Central memory CD8-positive, alpha-beta T cell (primary cell): ENCODE data around the gene RPL10.

Source experiments
- ATAC-seq: fragments of 150-1000 bp; cut with Tn5 transposase; replicated peaks from 2 replicates; pipeline ENCODE4 v1.10.0; 2022; ENCODE audit warnings: mild to moderate bottlenecking, moderate FRiP score, moderate number of reproducible peaks; ENCODE audit not compliant: poor library complexity, severe bottlenecking; ENCODE audit errors: extremely low read depth
- DNase-seq, 2 donors: peaks; one replicate each; pipeline ENCODE4 v3.0.0; 2021; ENCODE audit warnings: low spot score in 2 of 2
- H3K27ac Mint-ChIP-seq: one replicate; pipeline ENCODE4 v1.8.0; 2022; ENCODE audit warnings: low read depth, mild to moderate bottlenecking, moderate library complexity, mixed read lengths
- H3K27me3 Mint-ChIP-seq: one replicate; pipeline ENCODE4 v1.8.0; 2022; ENCODE audit warnings: mixed read lengths
- H3K36me3 Mint-ChIP-seq: one replicate; pipeline ENCODE4 v1.8.0; 2022; ENCODE audit warnings: mild to moderate bottlenecking, moderate library complexity, mixed read lengths; ENCODE audit not compliant: insufficient read depth
- H3K4me1 Mint-ChIP-seq: one replicate; pipeline ENCODE4 v1.8.0; 2022; ENCODE audit warnings: mixed read lengths
- H3K4me3 Mint-ChIP-seq: one replicate; pipeline ENCODE4 v1.8.0; 2022; ENCODE audit warnings: mild to moderate bottlenecking, moderate library complexity, mixed read lengths
- H3K9me3 Mint-ChIP-seq: one replicate; pipeline ENCODE4 v1.8.0; 2022; ENCODE audit warnings: mixed read lengths

The RPL10 gene

DNA sequence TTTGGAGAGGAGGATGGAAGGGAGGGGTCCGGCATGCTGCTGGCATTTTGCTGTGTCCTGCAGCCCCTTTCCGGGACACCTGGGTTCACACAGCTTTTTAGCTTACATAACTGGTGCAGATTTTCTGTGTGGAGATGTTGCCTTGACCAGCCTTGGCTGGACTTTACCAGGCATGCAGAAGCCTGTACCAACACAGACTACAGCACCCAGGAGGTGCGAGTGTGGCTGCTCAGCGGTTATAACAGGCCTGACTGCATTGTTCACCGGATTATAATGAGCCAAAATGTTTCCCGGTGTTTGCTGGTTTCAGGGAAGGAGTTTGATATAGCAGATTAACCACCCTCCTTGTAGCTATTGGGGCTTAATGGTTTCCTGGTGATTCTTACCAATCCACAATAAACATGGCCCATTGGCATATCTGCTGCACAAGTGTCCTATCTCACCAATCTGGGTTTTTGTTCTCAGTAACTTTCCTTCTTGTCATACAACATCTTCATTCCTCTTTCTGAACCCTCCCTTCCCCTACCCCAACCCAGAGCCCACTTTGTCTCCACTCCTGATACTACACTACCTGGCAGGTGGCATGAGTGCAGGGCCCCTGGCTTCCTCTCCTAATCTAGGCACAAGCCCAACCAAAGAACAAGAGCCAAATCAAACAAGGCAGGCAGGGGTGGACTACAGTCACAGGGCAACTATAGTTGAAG, 3.9 kb downstream of the RPL10 start:
- Mint-ChIP-seq H3K27me3 (no peaks in the 10 kb centered on the region), H3K4me3 (no peak overlapping the region), H3K36me3 (peaks cover 43% of the 10 kb centered on the region), H3K4me1 (peaks cover 18% of the 10 kb centered on the region), H3K9me3 (no peaks in the 10 kb centered on the region), H3K27ac (no peak overlapping the region)
- no peak for ATAC-seq
- no peak for DNase-seq

DNA sequence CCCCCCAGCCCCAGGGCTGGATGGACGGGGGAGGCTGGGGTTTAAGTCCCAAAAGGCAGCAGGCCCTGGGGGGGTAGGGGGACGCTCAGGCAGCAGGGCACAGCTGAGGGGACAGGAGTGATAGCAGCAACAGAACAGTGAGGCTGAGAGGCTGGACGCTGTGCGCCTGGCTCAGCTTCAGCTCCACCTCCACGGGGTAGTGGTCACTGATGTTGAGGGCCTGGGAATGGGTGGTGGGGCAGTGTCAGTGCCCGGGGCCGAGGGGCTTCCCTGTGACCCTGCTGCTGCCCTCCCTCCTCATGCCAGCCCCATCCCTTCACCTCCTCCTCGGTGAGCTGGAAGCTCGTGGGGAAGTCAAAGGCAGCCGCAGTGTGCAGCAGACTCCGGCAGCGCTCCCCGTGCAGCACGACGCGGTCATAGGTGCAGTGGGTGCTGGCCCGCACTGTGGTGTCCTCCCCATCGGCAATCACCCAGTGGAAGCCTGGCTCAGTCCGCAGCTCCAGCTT, 4.5 kb downstream of the RPL10 start:
- DNase-seq (no peak), ATAC-seq (no peak)
- Mint-ChIP-seq H3K27ac (no peak overlapping the region), H3K27me3 (no peaks in the 10 kb centered on the region), H3K4me3 (no peak overlapping the region), H3K4me1 (peaks cover 18% of the 10 kb centered on the region), H3K9me3 (no peaks in the 10 kb centered on the region), H3K36me3 (peaks cover 41% of the 10 kb centered on the region)

DNA sequence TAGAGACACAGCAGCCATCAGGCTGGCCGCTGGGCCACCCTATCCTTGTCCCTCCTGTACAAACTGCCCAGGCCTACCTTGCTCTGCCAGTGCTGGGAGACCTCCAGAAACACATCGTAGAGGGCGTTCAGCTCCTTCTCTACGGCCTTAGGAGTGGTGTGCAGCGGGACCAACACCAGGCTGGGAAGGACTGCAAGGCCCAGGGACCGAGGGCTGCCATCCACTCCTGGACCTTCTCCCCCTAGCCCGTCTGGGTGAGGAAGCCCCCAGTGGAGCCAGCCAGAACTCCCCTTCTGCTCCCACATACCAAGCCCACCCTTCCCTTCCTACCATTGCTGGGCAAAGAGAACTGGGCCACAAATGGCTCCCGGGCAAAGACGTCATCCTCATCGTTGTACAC, 5.0 kb downstream of the RPL10 start:
- DNase-seq (no peak), ATAC-seq (no peak)
- H3K27ac Mint-ChIP-seq = no peak overlapping the region
- peaks cover 15% of the 10 kb centered on the region for H3K4me1 Mint-ChIP-seq
- H3K9me3 Mint-ChIP-seq = no peaks in the 10 kb centered on the region
- no peak overlapping the region for H3K4me3 Mint-ChIP-seq
- H3K36me3 Mint-ChIP-seq = peaks cover 36% of the 10 kb centered on the region
- H3K27me3 Mint-ChIP-seq = no peaks in the 10 kb centered on the region

DNA sequence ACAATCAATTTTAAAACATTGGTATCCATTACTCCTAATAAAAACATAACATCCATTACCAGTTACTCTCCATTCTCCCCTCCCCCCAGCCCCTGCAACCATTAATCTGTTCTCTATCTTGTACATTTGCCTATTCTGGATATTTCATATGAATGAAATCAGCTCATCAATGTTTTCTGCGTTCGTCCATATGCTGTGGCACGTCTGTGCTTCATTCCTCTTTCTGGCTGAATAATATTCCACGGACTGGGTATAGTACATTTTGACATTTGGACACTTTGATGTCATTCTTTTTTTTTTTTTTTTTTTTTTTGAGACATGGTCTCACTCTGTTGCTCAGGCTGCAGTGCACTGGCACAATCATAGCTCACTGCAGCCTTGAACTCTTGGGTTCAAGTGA, 5.7 kb downstream of the RPL10 start:
- H3K4me1 Mint-ChIP-seq = peaks cover 15% of the 10 kb centered on the region
- no peak for ATAC-seq
- DNase-seq = no peak
- H3K27me3 Mint-ChIP-seq = no peaks in the 10 kb centered on the region
- H3K4me3 Mint-ChIP-seq = no peak overlapping the region
- no peaks in the 10 kb centered on the region for H3K9me3 Mint-ChIP-seq
- no peak overlapping the region for H3K27ac Mint-ChIP-seq
- H3K36me3 Mint-ChIP-seq = peaks cover 29% of the 10 kb centered on the region

DNA sequence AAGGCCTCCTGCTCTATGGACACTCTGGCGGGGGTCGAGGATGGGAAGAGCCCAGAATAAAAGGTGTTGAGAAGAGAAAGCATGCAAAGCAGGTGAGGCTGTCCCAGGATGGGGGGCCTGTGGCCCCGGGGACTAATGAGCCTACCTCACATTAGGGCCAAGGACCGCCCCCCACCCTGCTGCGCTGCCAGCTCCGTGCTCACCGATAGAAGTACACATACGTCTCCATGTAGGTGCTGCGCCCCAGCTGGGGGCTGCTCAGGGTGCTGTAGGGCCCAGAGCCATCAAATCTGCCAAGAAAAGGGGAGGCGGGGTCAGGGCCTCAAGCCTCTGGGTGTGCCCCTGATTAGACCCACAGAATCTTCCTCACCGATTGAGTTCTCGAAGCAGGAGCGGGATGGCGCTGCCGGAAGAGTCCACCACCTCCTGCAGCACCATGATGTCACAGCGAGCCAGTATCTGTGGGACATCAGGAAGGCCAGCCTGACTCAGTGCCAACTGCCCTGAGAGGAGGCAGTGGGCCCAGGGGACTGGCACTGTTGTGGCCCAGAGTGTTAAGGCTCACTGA, 6.5 kb downstream of the RPL10 start:
- Mint-ChIP-seq H3K27me3 (no peaks in the 10 kb centered on the region), H3K9me3 (no peaks in the 10 kb centered on the region), H3K4me3 (no peak overlapping the region), H3K4me1 (peaks cover 10% of the 10 kb centered on the region), H3K27ac (no peak overlapping the region), H3K36me3 (peaks cover 21% of the 10 kb centered on the region)
- DNase-seq (no peak), ATAC-seq (no peak)

DNA sequence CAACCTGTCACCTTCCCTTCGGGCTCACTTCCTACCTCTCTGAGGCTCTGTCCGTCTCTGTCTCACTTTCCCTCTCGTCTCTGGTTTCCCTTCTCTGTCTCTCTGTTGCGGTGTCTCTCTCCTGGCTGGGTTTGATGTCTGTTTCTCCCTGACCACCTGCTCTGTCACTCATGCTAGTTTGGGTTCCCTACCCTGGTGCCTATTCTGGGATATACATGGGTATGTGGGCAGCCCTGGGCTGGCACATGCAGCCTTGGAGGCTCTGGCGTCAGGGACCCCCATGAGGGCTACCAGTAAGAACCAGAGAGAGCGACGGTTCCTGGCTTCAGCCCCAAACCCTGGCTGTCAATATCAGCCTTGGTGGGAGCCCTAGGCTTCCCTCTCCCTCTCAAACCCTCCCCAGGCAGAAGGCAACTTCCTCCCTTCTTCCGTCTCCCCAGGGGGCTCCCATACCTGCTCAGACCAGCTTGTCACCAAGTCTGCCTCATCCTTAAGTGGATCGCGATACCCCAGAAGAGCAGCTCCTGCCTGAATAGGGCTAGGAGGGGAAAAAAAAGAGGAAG, 10.6 kb downstream of the RPL10 start:
- Mint-ChIP-seq H3K4me1 (peaks cover 14% of the 10 kb centered on the region), H3K27me3 (no peaks in the 10 kb centered on the region), H3K9me3 (no peaks in the 10 kb centered on the region), H3K36me3 (peaks cover 3% of the 10 kb centered on the region), H3K4me3 (peak overlapping the region; percentile 61), H3K27ac (no peak overlapping the region)
- no peak for ATAC-seq
- no peak for DNase-seq

DNA sequence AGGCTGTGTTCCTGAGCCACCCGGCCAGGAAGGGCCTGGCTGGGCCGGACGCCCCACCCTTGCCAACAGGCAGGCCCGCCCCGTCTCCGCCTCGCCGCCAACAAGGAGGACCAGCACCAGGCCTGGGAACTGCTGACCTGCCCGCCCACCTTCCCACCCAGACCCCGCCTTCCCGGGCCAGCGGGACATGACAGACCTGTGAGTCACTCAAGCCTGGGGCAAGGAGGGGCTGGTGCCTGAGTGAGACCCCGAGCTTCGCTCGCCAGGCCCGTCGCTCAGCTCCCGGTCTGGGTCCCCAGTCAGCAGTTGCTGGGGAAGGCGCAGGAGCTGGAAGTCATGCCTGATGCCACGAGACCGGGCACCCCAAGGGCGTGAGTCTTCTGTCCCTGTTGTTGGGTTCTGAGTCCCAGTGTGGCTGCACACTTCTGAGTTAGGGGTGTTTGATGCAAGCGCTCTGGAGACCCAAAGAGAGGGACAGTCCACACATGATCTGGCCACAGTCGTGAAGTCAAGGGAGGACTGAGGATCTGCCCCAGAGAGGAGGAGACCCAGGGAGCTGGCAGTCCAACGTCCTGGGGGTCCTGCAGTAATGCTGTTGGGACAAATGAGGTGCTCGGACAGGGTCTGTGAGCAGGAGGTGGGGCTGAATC, 11.2 kb downstream of the RPL10 start, which contains the start of gene DNASE1L1:
Gene DNASE1L1, minus strand, starts transcription at position 33 of the 650 bp plus-strand sequence. CDS start 3,686 bp downstream, outside the sequence.
- Mint-ChIP-seq H3K9me3 (no peaks in the 10 kb centered on the region), H3K4me3 (peak within 1 kb of the TSS; percentile 61), H3K4me1 (peaks cover 14% of the 10 kb centered on the region), H3K27me3 (no peaks in the 10 kb centered on the region), H3K27ac (peak within 1 kb of the TSS; percentile 65), H3K36me3 (peaks cover 5% of the 10 kb centered on the region)
- no peak for DNase-seq
- no peak for ATAC-seq

DNA sequence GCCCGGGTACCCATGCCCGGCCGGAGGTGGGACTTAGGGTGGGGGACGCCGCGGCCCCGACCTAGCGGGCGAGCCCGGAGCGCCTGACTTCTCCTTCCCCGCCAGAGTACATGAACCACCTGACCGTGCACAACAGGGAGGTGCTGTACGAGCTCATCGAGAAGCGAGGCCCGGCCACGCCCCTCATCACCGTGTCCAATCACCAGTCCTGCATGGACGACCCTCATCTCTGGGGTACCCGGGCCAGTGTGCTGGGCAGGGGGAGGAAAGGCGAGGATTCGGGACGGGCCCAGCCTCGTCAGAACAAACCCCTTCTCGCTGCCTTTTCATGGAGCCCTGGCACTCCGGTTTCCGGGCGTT, 13.8 kb downstream of the RPL10 start:
- Mint-ChIP-seq H3K27ac (peak overlapping the region; percentile 89), H3K4me3 (peak overlapping the region; percentile 89), H3K36me3 (peaks cover 6% of the 10 kb centered on the region), H3K9me3 (no peaks in the 10 kb centered on the region), H3K4me1 (peaks cover 14% of the 10 kb centered on the region), H3K27me3 (no peaks in the 10 kb centered on the region)
- DNase-seq = no peak
- ATAC-seq = peak; percentile 55

DNA sequence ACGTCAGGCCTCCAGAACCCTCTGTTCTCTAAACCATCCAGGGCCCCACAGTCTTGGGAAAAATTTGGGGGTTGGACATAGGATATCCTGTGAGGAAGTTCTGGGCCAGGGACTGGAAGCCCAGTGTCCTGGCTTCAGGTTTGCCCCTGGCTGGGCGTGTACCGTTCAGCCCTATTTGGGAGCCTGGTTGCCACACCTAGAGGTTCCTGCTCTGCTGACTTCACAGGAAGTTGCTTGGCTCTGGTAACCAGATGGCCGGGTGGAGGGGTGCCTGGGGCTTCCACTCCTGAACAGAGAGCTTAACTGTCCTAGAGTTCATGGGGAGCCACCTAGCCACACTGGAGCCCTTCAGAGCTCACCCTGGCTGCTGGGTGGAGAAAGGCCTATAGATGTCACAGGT, 14.3 kb downstream of the RPL10 start:
- Mint-ChIP-seq H3K36me3 (peaks cover 6% of the 10 kb centered on the region), H3K9me3 (no peaks in the 10 kb centered on the region), H3K4me1 (peaks cover 14% of the 10 kb centered on the region), H3K27ac (peak overlapping the region; percentile 89), H3K27me3 (no peaks in the 10 kb centered on the region), H3K4me3 (peak overlapping the region; percentile 89)
- ATAC-seq (peak; percentile 51), DNase-seq (no peak)

DNA sequence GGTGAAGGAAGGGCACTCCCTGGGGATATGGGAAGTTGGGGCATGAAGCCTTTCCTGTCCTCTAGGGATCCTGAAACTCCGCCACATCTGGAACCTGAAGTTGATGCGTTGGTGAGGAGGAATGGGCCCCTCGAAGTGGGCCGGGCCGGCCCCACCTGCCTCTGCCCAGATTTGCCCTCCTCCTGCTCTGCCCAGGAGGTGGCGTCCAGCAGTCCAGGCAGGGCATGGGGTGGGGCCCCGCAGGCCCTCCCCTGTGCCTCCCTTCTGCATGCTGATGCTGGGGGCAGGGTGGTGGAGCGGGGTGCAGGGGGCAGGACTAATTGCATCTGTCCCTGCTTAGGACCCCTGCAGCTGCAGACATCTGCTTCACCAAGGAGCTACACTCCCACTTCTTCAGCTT, 15.0 kb downstream of the RPL10 start:
- ATAC-seq (no peak), DNase-seq (no peak)
- H3K9me3 Mint-ChIP-seq = no peaks in the 10 kb centered on the region
- no peaks in the 10 kb centered on the region for H3K27me3 Mint-ChIP-seq
- peaks cover 6% of the 10 kb centered on the region for H3K36me3 Mint-ChIP-seq
- H3K27ac Mint-ChIP-seq = no peak overlapping the region
- H3K4me1 Mint-ChIP-seq = peaks cover 14% of the 10 kb centered on the region
- no peak overlapping the region for H3K4me3 Mint-ChIP-seq

DNA sequence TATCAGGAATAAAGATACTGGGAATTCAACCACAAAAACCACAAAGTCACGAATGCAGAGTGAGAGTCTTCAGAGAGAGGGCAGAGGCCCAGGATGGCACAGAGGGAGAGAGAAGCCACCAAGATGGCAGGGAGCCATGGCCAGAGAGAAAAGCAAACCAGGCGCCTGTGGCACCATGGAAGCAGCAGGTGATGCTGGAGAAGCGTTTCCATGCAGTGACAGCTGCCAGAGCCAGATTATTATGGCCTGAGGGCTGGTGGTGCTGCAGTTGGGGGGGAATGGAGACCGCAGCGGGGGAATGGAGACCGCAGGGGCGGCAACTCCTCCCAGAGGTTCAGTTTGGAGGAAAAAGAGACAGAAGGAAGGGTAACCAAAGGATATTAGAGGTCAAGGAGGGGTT, 19.0 kb downstream of the RPL10 start:
- ATAC-seq (no peak), DNase-seq (no peak)
- peaks cover 13% of the 10 kb centered on the region for H3K36me3 Mint-ChIP-seq
- no peaks in the 10 kb centered on the region for H3K27me3 Mint-ChIP-seq
- H3K27ac Mint-ChIP-seq = no peak overlapping the region
- H3K4me1 Mint-ChIP-seq = peaks cover 6% of the 10 kb centered on the region
- no peaks in the 10 kb centered on the region for H3K9me3 Mint-ChIP-seq
- no peak overlapping the region for H3K4me3 Mint-ChIP-seq

DNA sequence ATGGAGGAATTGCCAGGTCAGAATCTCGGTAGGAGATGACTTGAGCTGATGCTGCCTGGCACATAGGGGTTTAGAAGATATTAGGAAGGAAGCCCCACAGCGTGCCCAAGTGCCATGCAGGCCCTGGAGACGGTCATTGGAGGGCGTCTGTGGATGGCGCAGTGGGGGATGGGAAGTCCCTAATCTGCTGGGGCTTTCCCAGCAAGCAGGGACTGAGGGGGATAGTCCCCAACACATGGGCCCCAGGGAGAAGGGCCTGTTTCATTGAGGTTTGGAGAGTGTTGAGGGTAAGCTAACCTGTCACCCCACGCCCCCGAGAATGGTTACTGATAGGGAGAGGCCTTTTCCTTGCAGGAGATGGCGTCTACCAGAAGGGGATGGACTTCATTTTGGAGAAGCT, 21.0 kb downstream of the RPL10 start:
- Mint-ChIP-seq H3K36me3 (peaks cover 13% of the 10 kb centered on the region), H3K27me3 (no peaks in the 10 kb centered on the region), H3K4me1 (no peaks in the 10 kb centered on the region), H3K9me3 (no peaks in the 10 kb centered on the region), H3K27ac (no peak overlapping the region), H3K4me3 (no peak overlapping the region)
- ATAC-seq (no peak), DNase-seq (no peak)
